Measurements from ENCODE around the gene SH3D19. TPM values are rescaled to one million over a fixed set of nuclear protein-coding genes. Genes with fewer than 3 reads are reported as not detected.

The SH3D19 gene
- total RNA-seq, 2 experiments from 2014 or later = not detected

DNA sequence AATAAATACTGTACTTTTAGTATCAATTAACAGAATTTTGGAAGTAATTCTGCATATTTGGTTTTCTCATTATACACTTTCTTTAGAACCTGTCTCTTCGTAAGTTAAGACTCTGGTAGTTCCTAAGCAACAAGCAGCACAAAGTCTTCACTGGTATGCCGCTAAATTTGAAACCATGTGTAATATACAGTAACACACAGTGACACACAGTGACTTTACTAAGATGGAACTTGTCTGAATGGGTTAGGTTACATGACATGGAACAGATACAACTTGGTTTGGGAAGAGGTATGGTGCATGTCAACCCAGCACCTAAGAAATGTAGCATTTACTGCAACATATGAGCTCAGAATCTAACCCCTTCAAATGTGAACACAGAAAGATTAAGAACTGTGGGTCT is 132.0 kb downstream of the SH3D19 start:
- Histone ChIP-seq H3K4me1 (ENCODE audit: insufficient read depth, low read length, poor library complexity, severe bottlenecking) (no peaks in the 10 kb centered on the region), H2AFZ (ENCODE audit: low read length) (no peak overlapping the region), H3K9me3 (ENCODE audit: low read length) (no peaks in the 10 kb centered on the region), H3K9me2 (ENCODE audit: insufficient read depth, low read length) (no peaks in the 10 kb centered on the region), H4K20me1 (ENCODE audit: insufficient read depth, low read length) (no peaks in the 10 kb centered on the region), H3K4me3 (ENCODE audit: low read depth, low read length, poor library complexity, severe bottlenecking) (no peak overlapping the region), H3K27ac (ENCODE audit: low read depth, low read length, poor library complexity, severe bottlenecking) (no peak overlapping the region), H3K4me2 (ENCODE audit: low read length) (no peak overlapping the region), H3K36me3 (ENCODE audit: insufficient read depth, low read length) (no peaks in the 10 kb centered on the region), H3K79me2 (ENCODE audit: insufficient read depth, low read depth, low read length) (no peaks in the 10 kb centered on the region)
- ChIA-PET POLR2A (no interaction called here), CTCF (ENCODE audit: unreplicated experiment) (no interaction called here)
- no TSS peak for BruUV-seq (replicated peaks)
- TF ChIP-seq EZH2phosphoT487 (IDR thresholded peaks at IDR 0.05; ENCODE audit: borderline replicate concordance, low read depth, low read length) = no peak
- TF ChIP-seq, protein P1, sequence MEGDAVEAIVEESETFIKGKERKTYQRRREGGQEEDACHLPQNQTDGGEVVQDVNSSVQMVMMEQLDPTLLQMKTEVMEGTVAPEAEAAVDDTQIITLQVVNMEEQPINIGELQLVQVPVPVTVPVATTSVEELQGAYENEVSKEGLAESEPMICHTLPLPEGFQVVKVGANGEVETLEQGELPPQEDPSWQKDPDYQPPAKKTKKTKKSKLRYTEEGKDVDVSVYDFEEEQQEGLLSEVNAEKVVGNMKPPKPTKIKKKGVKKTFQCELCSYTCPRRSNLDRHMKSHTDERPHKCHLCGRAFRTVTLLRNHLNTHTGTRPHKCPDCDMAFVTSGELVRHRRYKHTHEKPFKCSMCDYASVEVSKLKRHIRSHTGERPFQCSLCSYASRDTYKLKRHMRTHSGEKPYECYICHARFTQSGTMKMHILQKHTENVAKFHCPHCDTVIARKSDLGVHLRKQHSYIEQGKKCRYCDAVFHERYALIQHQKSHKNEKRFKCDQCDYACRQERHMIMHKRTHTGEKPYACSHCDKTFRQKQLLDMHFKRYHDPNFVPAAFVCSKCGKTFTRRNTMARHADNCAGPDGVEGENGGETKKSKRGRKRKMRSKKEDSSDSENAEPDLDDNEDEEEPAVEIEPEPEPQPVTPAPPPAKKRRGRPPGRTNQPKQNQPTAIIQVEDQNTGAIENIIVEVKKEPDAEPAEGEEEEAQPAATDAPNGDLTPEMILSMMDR (conservative IDR thresholded peaks at IDR 0.05; ENCODE audit: low read length) = no peak
- intact Hi-C loops (cut with micrococcal nuclease; ENCODE audit: unreplicated experiment) = no loop called here
- DNase-seq (ENCODE audit: low spot score) = no peak

DNA sequence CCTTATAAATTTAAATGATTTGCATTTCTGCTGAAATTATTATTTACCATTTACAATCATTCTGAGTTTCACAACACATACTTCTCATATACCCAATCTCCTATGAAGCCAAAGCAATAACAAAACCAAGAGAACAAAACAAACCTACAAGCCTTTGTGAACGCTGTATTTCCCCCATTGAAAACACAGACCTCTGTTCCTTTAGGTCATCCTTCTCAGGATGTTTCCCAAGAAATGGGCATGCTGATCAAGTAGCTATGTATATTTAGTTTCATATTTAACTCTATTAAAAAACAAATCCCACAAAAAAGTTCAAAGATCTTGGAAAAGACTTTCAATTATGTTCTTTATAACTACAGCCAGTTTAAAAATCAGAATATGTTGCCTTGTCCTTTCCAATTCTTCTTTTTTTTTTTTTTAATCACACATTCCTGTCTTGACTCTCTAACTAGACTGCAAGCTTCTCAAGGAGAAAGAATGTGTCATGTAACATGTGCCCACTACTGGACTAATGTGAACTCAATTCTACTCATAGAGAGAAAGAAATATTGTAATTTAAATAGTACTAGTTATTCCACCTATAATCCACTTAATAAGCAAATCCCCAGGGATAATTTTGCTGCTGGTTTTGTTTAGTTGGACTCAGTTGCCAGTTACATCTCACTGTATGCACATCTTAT is 132.7 kb downstream of the SH3D19 start:
- POLR2A ChIA-PET = interaction anchor here (0.6 kb wide), 2 partner anchors 379 to 1150 kb away, joined by 3 read pairs; no protein-coding TSS in a partner anchor

More for the DNA sequence above, 132.7 kb downstream of the SH3D19 start:
- no peak overlapping the region for H3K27ac ChIP-seq (ENCODE audit: low read depth, low read length, poor library complexity, severe bottlenecking)
- H3K79me2 ChIP-seq (ENCODE audit: insufficient read depth, low read depth, low read length) = no peaks in the 10 kb centered on the region
- no peaks in the 10 kb centered on the region for H4K20me1 ChIP-seq (ENCODE audit: insufficient read depth, low read length)
- no peak for DNase-seq (ENCODE audit: low spot score)
- H3K36me3 ChIP-seq (ENCODE audit: insufficient read depth, low read length) = no peaks in the 10 kb centered on the region
- no peak overlapping the region for H3K4me3 ChIP-seq (ENCODE audit: low read depth, low read length, poor library complexity, severe bottlenecking)
- no peaks in the 10 kb centered on the region for H3K9me2 ChIP-seq (ENCODE audit: insufficient read depth, low read length)
- intact Hi-C loops (cut with micrococcal nuclease; ENCODE audit: unreplicated experiment) = no loop called here
- no peak overlapping the region for H3K4me2 ChIP-seq (ENCODE audit: low read length)
- H2AFZ ChIP-seq (ENCODE audit: low read length) = no peak overlapping the region
- BruUV-seq (replicated peaks) = no TSS peak
- CTCF ChIA-PET (ENCODE audit: unreplicated experiment) = no interaction called here
- TF ChIP-seq, protein P1 (conservative IDR thresholded peaks at IDR 0.05; ENCODE audit: low read length) = no peak
- no peak for TF ChIP-seq EZH2phosphoT487 (IDR thresholded peaks at IDR 0.05; ENCODE audit: borderline replicate concordance, low read depth, low read length)
- H3K9me3 ChIP-seq (ENCODE audit: low read length) = no peaks in the 10 kb centered on the region
- no peaks in the 10 kb centered on the region for H3K4me1 ChIP-seq (ENCODE audit: insufficient read depth, low read length, poor library complexity, severe bottlenecking)

Data from OCI-LY7 (cell line).